ENCODE data around the gene HPS6.

HPS6 gene

DNA sequence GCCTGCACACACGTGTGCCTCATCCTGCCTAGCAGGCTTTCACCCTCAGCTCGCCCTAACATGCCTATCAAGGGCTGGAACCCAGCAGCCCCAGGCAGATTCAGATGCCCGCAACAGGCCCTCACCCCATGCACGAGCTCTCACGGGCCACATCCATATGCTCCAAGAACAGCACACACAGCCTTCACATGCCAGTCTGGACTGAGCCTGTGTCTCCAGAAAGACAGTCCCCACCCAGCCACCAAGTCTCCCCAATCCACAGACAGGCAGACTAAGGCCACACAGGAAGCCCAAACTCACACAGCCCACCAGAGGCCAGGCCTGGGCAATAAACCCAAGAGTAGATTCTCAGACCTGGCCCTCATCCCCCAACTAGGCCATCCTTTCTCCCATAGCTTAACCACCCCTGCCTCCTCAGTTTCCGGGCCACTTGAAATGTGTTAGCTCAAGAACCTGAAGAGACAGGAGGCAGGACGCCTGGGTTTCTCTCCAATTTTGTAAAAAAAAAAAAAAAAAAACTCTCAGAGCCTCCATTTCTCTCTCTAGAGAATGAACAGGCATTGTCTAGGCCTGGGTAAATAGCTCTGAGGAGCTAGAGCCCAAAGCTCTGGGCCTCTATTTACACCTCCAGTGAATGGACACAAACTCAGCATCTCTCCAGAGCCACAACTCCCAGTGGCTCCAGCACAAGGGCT lies 48.3 kb downstream of the HPS6 start:
- peaks cover 53% of the 10 kb centered on the region for H3K4me1 ChIP-seq (ENCODE audit: control insufficient read depth, low read length)

GRCh38 chr10:102113956-102114857 lies 49.1 kb downstream of the HPS6 start:
- H3F3A ChIP-seq (ENCODE audit: control insufficient read depth, insufficient read depth): peaks cover 35% of the 10 kb centered on the region
- peak overlapping the region; percentile 97 for H3K4me3 ChIP-seq (ENCODE audit: low read length)
- peaks cover 78% of the 10 kb centered on the region for H3K79me2 ChIP-seq (ENCODE audit: control insufficient read depth, low read length)
- H3K9me3 ChIP-seq (ENCODE audit: control insufficient read depth, insufficient read depth, low read length): no peaks in the 10 kb centered on the region
- H3K36me3 ChIP-seq (ENCODE audit: control insufficient read depth, low read length): peaks cover 34% of the 10 kb centered on the region
- H3K9me2 ChIP-seq (replicated peaks; ENCODE audit: control insufficient read depth, low read length): no peaks in the 10 kb centered on the region
- peak overlapping the region; percentile 99 for H3K4me2 ChIP-seq (ENCODE audit: low read length)
- TF ChIP-seq, protein P1, sequence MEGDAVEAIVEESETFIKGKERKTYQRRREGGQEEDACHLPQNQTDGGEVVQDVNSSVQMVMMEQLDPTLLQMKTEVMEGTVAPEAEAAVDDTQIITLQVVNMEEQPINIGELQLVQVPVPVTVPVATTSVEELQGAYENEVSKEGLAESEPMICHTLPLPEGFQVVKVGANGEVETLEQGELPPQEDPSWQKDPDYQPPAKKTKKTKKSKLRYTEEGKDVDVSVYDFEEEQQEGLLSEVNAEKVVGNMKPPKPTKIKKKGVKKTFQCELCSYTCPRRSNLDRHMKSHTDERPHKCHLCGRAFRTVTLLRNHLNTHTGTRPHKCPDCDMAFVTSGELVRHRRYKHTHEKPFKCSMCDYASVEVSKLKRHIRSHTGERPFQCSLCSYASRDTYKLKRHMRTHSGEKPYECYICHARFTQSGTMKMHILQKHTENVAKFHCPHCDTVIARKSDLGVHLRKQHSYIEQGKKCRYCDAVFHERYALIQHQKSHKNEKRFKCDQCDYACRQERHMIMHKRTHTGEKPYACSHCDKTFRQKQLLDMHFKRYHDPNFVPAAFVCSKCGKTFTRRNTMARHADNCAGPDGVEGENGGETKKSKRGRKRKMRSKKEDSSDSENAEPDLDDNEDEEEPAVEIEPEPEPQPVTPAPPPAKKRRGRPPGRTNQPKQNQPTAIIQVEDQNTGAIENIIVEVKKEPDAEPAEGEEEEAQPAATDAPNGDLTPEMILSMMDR (IDR thresholded peaks at IDR 0.05; ENCODE audit: low read depth, low read length, poor library complexity, severe bottlenecking): no peak
- peaks cover 60% of the 10 kb centered on the region for H3K4me1 ChIP-seq (ENCODE audit: control insufficient read depth, low read length)
- H3K27me3 ChIP-seq (ENCODE audit: control insufficient read depth, low read length): no peaks in the 10 kb centered on the region
- no peak overlapping the region for H3K27ac ChIP-seq (ENCODE audit: low read depth, low read length)
- peaks cover 25% of the 10 kb centered on the region for H4K20me1 ChIP-seq (ENCODE audit: control insufficient read depth, insufficient read depth, low read depth, low read length)

More for the DNA sequence above, 48.3 kb downstream of the HPS6 start:
- H3K79me2 ChIP-seq (ENCODE audit: control insufficient read depth, low read length): peaks cover 70% of the 10 kb centered on the region
- peak overlapping the region; percentile 97 for H3K4me3 ChIP-seq (ENCODE audit: low read length)
- no peak for TF ChIP-seq EZH2phosphoT487 (IDR thresholded peaks at IDR 0.05; ENCODE audit: borderline replicate concordance, low read length)
- TF ChIP-seq, protein P1 (IDR thresholded peaks at IDR 0.05; ENCODE audit: low read depth, low read length, poor library complexity, severe bottlenecking): no peak
- peaks cover 42% of the 10 kb centered on the region for H3K36me3 ChIP-seq (ENCODE audit: control insufficient read depth, low read length)
- H4K20me1 ChIP-seq (ENCODE audit: control insufficient read depth, insufficient read depth, low read depth, low read length): peaks cover 25% of the 10 kb centered on the region
- H3K4me2 ChIP-seq (ENCODE audit: low read length): peak overlapping the region; percentile 93
- peaks cover 29% of the 10 kb centered on the region for H3F3A ChIP-seq (ENCODE audit: control insufficient read depth, insufficient read depth)
- H3K9me3 ChIP-seq (ENCODE audit: control insufficient read depth, insufficient read depth, low read length): no peaks in the 10 kb centered on the region
- no peaks in the 10 kb centered on the region for H3K27me3 ChIP-seq (ENCODE audit: control insufficient read depth, low read length)
- no peaks in the 10 kb centered on the region for H3K9me2 ChIP-seq (replicated peaks; ENCODE audit: control insufficient read depth, low read length)
- no peak overlapping the region for H3K27ac ChIP-seq (ENCODE audit: low read depth, low read length)

- Histone ChIP-seq H3K9me3 (ENCODE audit: control insufficient read depth, insufficient read depth, low read length) (no peaks in the 10 kb centered on the region), H3K36me3 (ENCODE audit: control insufficient read depth, low read length) (peaks cover 26% of the 10 kb centered on the region), H3K9me2 (replicated peaks; ENCODE audit: control insufficient read depth, low read length) (no peaks in the 10 kb centered on the region), H3F3A (ENCODE audit: control insufficient read depth, insufficient read depth) (peaks cover 38% of the 10 kb centered on the region), H4K20me1 (ENCODE audit: control insufficient read depth, insufficient read depth, low read depth, low read length) (peaks cover 25% of the 10 kb centered on the region), H3K27ac (ENCODE audit: low read depth, low read length) (peak overlapping the region; percentile 86), H3K4me3 (ENCODE audit: low read length) (peak overlapping the region; percentile 97), H3K4me2 (ENCODE audit: low read length) (peak overlapping the region; percentile 99), H3K4me1 (ENCODE audit: control insufficient read depth, low read length) (peaks cover 63% of the 10 kb centered on the region), H3K79me2 (ENCODE audit: control insufficient read depth, low read length) (peaks cover 86% of the 10 kb centered on the region), H3K27me3 (ENCODE audit: control insufficient read depth, low read length) (no peaks in the 10 kb centered on the region)
- TF ChIP-seq, protein P1 (IDR thresholded peaks at IDR 0.05; ENCODE audit: low read depth, low read length, poor library complexity, severe bottlenecking): no peak
These were observed 49.9 kb downstream of the HPS6 start for GRCh38 chr10:102114861-102115618.
